ENCODE measurements around the gene KRT8.
"Not testable (repeated sequence)": the region's sequence is repeated elsewhere in the genome, so short reads cannot be mapped to it uniquely, and the experiment has no call there.

The KRT8 gene

DNA sequence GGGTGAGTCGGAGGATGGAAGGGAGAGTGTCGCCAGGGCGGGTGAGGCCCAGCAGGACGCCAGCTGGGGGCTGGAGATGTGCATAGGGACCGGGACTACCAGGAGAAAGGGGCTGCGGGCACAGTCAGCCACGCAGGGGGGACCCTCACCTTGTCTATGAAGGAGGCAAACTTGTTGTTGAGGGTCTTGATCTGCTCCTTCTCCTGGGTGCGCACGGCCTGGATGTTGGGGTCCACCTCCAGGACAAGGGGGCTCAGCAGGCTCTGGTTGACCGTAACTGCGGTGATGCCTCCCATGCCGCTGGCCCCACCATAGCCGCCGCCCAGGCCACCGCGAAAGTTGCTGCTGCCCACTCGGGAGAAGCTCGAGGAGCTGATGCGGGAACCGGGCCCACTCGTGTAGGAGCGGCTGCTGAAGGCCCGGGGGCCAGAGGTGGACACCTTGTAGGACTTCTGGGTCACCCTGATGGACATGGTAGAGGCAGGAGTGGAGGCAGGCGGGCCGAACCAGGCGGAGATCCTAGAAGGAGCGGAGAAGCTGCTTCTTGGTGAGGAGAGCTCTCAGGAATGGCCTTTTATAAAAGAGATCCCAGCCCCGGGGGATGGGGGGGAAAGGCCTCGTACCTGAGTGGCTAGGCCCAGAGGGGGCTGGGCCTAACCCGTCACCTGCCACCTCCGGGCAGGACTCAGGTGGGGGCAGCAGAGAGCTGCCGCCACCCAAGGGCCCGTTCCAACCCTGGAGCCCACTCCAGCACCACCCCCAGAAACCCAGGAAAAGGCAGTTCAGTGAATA, at the start of gene KRT8:
Gene KRT8, minus strand, starts transcription at position 568 of the 792 bp plus-strand sequence. Its CDS starts 95 bp downstream, at position 473.
- not testable (repeated sequence) for DNase-seq

DNA sequence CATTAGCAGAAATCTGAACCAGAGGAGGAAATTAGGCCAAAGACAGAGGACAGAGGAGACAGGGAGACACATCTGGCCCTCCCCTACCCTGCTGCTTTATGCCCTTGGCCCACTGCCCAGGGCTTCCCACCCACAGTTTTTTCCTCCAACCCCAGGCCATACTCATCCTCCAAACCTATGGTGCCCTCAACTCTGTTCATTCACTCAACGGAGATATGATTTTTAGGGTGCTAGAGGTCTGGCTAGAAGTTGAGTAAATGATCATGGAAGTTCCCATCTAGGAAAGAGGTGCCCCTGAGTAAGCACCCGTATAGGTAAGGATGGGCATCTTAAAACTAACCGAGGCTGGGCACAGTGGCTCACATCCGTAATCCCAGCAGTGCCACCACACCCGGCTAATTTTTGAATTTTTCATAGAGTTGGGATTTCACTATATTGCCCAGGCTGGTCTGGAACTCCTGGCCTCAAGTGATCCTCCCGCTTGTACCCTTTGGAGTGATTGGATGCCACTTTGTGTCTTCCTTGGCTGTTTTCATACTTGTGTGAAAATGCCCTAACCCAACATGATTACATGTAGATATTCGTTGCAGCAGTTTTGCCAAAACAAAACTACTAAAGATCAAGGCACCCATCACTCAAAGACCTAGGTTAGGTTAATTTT, 48.4 kb upstream of the KRT8 start:
- DNase-seq = no peak

DNA sequence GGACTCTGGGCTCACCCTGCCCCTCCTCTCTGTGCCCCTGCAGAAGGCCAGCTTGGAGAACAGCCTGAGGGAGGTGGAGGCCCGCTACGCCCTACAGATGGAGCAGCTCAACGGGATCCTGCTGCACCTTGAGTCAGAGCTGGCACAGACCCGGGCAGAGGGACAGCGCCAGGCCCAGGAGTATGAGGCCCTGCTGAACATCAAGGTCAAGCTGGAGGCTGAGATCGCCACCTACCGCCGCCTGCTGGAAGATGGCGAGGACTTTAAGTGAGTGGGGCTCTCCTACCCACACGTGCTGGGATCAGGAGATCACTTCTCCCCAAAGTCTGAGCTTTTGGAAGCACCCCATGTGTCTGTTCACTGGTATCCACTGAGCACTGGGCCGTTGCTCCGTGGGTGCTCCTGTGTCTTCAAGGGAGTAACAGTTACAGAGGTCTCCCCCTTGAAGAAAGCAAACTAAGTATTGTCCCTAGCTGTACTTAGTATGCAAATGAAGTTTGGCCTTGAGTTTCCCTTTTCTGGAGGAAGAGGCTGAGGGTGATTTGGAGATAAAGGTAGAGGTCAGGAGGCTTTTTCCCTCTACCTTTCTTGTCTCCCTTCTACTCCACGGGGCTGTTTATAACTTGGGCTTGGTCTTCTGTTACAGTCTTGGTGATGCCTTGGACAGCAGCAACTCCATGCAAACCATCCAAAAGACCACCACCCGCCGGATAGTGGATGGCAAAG, 47.4 kb upstream of the KRT8 start:
- no peak for DNase-seq

DNA sequence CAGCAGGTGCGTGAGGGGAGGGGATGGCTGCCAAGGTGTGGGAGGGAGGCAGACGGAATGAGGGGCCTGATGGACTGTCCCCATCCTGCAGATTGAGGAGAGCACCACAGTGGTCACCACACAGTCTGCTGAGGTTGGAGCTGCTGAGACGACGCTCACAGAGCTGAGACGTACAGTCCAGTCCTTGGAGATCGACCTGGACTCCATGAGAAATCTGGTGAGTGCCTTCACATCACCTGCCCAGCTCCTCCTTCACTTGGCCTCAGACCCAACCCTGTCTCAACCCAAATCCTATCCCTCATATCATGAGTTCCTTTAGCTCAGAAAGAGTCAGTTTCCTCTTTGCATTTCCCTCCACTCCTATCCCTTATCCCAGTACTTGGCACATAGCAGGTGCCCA, 46.8 kb upstream of the KRT8 start:
- no peak for DNase-seq

DNA sequence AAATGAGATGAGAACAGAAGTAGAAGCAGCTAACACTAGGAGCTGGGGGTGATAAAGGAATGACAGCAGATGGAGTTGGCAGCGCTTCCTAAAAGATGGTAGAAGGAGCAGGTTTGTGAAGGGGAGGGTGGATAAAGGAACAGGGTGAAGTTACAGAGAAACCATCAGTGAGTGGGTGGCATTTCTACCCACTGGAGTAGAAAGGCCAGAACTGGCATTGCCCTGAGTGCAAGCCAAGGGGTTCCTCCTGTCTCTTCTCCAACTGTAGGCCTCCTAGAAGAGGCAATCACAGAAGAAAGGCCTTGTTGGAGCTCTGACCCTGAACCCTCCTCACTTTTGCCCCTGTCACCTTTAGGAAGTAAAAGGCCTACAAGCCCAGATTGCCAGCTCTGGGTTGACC, 46.2 kb upstream of the KRT8 start:
- DNase-seq = no peak

DNA sequence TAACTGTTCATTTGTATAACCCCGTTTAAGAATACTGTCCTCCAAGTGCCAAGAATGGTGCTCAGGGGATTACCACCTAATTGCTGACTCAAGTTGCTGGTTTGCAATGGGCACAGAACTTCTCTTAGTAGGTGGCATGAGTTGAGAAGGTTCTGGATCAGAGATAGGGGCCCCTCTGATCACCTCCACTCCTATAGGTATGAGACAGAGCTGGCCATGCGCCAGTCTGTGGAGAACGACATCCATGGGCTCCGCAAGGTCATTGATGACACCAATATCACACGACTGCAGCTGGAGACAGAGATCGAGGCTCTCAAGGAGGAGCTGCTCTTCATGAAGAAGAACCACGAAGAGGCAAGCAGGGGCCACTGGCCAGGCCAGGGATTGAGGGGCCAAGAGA, 45.7 kb upstream of the KRT8 start:
- no peak for DNase-seq

DNA sequence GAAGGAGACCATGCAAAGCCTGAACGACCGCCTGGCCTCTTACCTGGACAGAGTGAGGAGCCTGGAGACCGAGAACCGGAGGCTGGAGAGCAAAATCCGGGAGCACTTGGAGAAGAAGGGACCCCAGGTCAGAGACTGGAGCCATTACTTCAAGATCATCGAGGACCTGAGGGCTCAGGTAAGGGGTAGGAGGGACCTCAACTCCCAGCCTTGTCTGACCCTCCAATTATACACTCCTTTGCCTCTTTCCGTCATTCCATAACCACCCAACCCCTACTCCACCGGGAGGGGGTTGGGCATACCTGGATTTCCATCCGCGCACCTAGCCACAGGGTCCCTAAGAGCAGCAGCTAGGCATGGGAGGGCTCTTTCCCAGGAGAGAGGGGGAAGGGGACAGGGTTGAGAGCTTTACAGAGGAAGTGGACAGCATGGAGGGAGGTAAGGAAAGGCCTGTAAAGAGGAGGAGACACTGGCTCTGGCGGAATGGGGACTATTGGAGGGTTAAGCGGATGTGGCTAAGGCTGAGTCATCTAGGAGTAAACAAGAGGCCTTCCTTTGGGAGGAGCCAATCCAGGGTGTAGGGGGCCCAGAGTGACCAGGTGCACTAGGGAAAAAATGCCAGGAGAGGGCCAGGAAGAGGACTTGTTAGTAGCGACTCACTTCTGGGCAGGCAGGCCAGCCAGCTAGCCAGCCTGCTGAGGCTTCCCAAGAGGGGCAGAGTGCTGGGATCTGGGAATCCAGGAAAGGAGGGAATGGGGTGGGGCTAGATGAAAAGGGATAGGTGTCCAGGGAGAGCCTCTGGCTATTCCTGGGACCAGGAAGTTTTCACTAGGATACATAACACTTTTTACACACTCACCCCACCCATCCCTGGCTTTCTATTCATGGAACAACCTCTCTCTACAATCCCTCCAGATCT, 44.8 kb upstream of the KRT8 start:
- peak; percentile 59 for DNase-seq

DNA sequence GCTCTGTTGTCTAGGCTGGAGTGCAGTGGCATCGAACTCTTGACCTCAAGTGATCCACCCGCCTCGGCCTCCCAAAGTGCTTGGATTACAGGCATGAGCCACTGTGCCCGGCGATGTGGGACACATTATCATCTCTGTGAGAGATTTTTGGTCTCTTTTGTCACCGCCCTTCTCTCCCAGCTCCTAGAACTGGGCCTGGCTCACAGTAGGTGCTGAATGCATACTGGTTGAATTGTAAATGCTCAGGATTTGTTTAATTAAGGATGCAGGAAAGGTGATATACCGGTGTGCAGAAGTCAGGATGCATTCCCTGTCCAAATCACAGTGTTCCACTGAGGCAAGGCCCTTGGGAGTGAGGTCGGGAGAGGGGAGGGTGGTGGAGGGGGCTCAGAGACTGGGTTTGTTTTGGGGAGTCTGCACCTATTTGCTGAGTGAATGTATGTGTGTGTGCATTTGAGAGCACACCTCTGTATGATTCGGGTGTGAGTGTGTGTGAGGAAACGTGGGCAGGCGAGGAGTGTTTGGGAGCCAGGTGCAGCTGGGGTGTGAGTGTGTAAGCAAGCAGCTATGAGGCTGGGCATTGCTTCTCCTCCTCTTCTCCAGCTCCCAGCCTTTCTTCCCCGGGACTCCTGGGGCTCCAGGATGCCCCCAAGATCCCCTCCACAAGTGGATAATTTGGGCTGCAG, 43.0 kb upstream of the KRT8 start:
- DNase-seq = no peak

DNA sequence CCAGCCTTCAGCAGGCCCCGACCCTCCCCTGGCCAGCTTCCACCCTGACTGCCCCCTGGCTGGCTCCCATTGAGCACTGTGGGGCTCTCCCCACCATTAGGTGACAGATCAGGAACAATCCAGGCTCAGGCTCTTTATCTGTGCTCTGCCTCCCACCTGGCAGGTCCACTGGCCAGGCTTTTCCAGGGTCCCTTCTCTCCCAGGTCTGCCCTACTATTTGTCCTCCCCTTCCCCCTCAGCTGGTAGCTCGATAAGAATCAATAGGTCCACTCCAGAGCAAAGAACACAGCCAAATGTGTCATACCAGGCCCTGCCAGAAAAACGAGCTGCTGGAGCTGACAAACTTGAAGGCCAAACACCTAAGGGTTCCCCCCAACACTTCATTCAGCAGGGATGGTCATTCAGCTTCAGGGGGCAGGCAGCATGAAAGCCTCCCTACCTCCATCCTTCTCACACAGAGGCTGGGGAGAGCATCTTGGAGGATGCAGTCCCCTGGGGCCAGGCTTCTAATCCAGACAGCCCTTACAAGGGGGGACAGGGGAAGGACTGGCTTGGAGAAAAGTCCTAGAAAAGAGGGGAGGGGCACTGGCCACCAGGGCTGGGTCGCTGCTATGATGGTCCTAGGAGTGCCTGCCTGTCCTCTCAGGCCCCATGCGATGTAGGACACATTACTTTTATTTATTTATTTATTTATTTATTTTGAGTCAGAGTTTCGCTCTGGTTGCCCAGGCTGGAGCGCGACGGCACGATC, 42.1 kb upstream of the KRT8 start:
- no peak for DNase-seq

DNA sequence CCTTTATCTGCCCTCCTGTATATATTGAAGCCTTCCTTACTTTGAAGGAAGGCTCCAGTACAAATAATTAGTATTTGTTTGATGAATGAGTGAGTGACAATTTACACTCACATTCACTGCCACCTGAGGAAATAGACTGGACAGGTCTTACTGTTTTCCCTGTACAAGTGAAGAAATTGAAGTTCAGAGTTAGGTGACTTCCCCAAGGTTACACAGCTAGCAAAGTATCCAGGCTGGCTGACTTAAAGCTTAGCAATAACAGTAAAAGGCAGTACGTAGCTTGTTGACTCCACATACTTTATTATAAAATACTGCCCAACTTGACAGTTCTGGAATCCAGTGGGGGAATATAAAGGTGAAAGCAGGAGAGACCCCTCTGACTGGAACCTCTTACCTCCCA, 41.5 kb upstream of the KRT8 start:
- DNase-seq = no peak

DNA sequence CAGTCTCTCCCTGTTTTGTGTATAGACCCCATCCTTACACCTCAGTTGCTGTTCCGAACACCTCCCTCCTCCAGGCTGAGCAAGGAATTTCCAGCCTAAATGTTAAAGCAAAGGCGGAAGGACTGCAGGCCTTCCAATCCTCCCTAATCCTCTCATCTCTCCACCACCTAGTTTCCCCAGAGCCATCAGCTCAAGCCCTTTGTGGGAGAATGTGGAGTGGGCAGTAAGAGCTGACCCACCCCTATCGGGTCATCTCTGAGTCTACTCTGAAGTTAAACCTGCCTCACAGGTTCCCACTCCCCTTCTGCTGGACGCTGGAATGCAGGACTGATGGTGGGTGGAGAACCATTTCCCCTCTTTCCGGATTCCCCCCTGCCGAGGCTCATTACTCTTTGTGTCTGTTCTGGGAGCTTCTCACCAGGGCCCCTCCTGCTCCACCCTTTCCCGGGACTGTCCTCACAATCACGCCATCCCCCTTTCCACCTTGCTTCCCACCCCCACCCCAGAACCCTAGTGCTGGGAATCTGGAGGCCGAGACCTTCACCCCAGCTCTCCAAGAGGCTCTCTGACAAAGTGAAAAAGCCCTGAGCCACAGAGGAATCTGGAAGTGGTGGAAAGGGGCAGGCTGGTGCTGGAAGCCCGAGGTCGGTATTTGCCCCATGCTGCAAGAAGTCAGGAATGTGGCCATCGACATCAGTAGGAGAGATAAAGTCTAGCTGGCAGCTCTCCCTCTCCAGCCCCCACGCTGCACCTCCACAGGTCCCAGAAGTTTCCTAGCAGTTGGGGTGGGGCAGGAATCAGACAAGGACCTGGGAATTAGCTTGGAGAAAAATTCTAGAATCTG, 40.7 kb upstream of the KRT8 start:
- DNase-seq = no peak

DNA sequence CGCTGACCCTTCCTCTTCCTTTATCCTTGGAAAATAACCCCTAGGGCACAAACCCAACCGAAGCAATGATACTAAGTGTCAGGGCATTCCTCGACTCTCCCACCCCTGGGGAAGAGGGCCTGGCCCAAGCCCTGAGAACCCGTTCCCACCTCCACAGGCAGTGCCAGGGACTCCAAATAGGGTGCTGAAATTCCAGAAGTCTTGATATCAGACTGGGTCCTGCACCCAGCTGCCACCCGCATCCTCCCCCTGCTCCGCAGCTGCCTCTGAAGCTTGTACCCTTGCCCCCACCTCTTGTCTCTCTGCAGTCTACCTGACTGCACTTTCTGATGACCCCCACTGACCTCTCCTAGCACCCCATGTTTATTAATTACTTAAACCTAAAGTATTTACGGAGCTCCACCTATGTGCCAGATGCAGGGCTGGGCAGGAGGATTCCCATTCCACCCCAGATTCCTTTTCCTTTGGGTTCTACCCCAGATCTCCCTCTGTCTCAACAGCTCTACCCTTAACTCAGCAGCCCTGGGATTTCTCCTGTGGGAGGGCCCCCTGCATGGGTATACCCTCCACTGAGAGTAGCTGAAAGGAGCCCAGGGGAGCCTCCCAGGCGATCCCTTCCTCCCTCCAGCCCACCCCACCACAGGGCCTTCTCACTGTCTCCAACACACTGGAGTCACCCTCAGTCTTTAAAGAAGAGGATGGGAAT, 40.0 kb upstream of the KRT8 start:
- DNase-seq = no peak

DNA sequence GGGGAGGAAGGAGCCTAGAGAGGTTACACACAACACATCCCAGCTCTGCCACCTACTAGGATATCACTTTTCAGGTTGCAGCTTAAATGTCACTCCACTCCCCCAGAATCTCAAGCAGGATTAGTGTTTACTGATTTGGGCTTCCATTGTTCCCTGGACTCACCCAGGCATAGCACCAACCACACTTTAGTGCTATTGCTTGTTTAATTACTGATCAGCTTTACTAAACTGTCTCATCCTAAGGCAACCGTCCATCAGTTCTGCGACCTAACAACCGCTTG, 38.0 kb upstream of the KRT8 start:
- DNase-seq = no peak

DNA sequence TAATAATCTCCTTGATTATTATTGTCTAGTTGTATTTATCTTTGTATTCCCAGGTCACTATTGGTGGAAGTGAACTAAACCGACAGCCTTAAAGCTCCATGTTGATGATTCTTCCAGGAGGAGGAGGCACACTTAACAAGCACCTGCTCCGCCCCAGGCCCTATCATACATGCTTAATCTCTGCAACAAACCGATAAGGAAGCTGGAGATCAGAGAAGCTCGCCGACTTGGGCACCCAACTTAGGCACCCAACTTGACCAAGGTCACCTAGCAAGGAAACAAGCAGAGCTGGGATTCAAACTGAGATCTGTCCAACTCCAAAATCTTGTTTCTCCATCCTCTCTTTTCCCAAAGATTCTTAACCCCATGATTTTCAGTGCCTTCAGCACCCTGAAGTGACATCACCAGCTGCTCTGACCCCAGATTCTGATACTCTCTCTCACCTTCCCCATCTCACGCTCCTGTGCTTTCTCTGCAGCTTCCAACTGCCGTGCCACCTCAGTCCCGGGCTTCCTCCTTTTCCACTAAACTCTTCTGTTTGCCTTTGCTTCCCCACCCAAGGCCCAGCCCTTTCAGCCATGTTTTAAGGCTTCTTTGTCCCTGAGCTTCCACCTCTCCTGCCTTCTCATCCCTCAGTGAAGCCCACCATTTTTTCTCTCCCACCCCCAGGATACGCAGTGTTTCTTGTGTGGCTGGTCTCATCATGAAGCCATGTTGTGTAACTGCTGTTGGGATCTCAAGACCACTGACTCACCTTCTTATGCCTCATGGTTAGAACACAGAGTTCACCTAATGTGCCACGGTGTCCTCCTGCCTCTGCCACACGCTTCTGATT, 37.4 kb upstream of the KRT8 start:
- DNase-seq = no peak

DNA sequence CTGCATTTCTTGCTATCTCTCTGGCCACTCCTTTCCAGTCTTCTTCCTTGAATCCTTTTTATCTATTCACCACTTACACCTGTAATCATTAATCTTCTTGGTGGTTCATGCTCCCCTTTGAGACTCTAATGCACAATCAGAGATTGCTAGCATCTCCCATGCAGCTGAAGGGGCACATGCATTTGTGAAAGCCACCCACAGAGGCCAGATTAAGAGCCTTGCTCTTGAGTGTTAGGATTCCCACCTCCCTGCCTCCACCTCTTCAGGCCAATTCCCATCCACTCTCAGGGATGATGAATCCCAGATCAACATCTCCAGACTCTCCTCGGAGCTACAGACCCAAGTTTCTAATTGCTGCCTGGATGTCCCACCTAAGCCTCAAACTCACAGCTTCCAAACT, 24.7 kb upstream of the KRT8 start:
- no peak for DNase-seq

DNA sequence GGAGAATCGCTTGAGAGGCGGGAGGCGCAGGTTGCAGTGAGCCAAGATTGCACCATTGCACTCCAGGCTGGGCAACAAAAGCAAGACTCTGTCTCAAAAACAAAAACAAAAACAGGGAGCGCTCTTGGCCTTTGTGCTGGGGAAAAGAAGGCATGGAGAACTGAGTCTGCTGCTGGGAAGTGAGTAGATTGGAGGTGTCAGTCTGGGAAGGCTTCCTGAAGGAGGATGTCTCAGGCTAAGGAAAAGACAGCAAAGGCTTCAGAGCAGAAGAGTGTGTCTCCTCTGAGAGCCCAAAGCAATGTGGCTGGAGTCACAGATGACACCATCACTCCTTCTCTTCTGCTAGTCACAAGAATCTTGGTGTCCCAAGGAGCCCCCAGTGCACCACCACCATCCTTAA, 23.1 kb upstream of the KRT8 start:
- peak; percentile 29 for DNase-seq

DNA sequence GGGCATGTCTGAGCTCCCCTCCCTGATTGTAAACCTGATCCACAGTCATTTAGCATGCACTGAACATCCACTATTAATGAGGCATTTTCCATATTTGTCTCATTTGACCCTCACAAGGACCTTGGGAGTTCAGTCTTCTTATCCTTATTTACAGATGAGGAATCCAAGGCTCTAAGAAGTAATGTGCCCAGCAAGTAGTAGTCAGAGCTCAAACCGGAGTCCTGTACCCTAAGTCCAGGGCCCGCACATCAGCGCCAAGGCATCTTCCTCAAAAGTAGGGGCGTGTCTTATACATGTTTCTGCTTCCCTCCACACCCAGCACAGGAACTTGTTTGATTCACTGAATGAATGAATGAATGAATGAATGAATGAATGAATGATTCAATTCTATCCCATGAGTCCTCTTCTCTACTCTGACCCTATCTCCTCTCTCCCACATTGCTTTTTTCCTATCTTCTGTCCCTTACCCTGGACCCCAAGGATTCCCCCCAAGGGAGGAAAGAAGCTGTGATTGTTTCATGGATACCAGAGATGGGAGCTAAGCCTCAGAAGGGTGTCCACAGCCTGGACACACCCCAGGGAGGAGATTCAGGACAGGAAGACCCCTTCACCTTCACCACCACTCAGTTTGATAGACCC, 21.8 kb upstream of the KRT8 start:
- no peak for DNase-seq

All from RPMI8226 (cell line).